Cardiac muscle cell (in vitro differentiated cells and primary cell): ENCODE data around the gene GAS7. TPM values are rescaled to one million over a fixed set of nuclear protein-coding genes. Genes with fewer than 3 reads are reported as not detected.

Source experiments
- DNase-seq, 2 donors: peaks; one replicate each; pipeline versions ENCODE4 v3.0.0 to v3.0.0-alpha.2; 2010 to 2017; ENCODE audit warnings: low read depth in 1 of 2, low spot score in 1 of 2
- H3K27ac ChIP-seq: fragments of 200-600 bp; sonication (generic); 2 replicates; pipeline ENCODE4 v1.5.1; 2016
- H3K27me3 ChIP-seq: fragments of 200-600 bp; sonication (generic); 2 replicates; pipeline ENCODE4 v1.6.0; 2016; ENCODE audit warnings: control low read depth
- H3K36me3 ChIP-seq: fragments of 200-600 bp; sonication (generic); 2 replicates; pipeline ENCODE4 v1.5.1; 2016; ENCODE audit warnings: control low read depth
- H3K4me1 ChIP-seq: fragments of 200-600 bp; sonication (generic); 2 replicates; pipeline ENCODE4 v1.8.1; 2017; ENCODE audit warnings: low read depth, mild to moderate bottlenecking, mixed run types
- H3K4me3 ChIP-seq: fragments of 200-600 bp; sonication (generic); 2 replicates; pipeline ENCODE4 v1.5.1; 2016; ENCODE audit warnings: mild to moderate bottlenecking
- H3K9me3 ChIP-seq: fragments of 200-600 bp; sonication (generic); 2 replicates; pipeline ENCODE4 v1.5.1; 2017; ENCODE audit warnings: low read depth, mild to moderate bottlenecking, control low read depth
- polyA plus RNA-seq: library from polyadenylated mRNA; unstranded; fragments of >200 nt; fragmentation: Nextera tagmentation; extraction: Ambion mirVana; gene quantifications from 2 replicates; pipeline ENCODE4 v1.2.1, GENCODE V29; 2016
- total RNA-seq: library from RNA; depleted of rRNA; stranded (reverse); fragments of >200 nt; gene quantifications from 2 replicates; pipeline ENCODE4 v1.2.3, GENCODE V29; 2016
- TF ChIP-seq, protein P1 (sequence below): IDR thresholded peaks from 2 replicates; pipeline ENCODE4 v1.5.1; 2012; ENCODE audit warnings: low read depth, mild to moderate bottlenecking, low read length

Gene GAS7
- total and polyA plus RNA-seq, 2 experiments from 2014 or later: 6.1 to 13.5 TPM

DNA sequence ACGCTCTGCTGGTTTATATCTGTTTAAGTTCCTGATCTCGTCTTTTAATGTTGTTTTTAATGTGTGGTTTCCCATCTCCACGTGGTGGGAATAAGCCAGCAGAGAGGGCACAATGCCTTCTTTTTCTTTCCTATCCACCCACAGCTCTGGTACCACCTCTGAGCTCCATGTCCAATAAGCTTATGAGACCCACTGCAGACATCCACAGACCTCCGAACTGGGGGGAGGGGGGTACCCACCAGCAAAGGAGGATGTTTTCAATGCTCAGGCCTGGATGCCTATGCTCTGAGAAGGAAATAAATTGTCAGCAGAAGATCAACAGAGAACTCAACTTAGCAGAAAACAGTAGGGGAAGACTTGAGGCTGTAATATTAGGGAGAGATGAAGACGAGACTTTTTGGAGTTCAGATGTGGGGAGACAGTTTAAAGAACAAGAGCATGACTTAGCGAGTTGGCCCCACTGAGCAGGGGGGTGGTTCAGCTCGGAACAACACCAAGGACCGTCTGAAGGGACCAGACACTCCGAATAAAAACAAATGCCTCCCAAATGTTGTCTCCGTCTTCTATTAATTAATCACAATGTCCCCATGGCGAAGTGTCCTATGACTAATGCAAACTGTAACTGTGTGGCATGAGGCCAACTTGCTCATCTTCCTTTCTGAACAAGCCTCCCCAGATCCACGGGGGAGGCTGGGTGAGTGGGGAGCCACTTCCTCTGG lies 62.7 kb downstream of the GAS7 start:
- no peaks in the 10 kb centered on the region for H3K4me1 ChIP-seq
- H3K27ac ChIP-seq: no peak overlapping the region
- no peaks in the 10 kb centered on the region for H3K9me3 ChIP-seq
- no peak overlapping the region for H3K4me3 ChIP-seq
- H3K36me3 ChIP-seq: no peaks in the 10 kb centered on the region
- peak in 1 of 2 donors; percentile 55 for DNase-seq
- TF ChIP-seq, protein P1, sequence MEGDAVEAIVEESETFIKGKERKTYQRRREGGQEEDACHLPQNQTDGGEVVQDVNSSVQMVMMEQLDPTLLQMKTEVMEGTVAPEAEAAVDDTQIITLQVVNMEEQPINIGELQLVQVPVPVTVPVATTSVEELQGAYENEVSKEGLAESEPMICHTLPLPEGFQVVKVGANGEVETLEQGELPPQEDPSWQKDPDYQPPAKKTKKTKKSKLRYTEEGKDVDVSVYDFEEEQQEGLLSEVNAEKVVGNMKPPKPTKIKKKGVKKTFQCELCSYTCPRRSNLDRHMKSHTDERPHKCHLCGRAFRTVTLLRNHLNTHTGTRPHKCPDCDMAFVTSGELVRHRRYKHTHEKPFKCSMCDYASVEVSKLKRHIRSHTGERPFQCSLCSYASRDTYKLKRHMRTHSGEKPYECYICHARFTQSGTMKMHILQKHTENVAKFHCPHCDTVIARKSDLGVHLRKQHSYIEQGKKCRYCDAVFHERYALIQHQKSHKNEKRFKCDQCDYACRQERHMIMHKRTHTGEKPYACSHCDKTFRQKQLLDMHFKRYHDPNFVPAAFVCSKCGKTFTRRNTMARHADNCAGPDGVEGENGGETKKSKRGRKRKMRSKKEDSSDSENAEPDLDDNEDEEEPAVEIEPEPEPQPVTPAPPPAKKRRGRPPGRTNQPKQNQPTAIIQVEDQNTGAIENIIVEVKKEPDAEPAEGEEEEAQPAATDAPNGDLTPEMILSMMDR: no peak
- no peaks in the 10 kb centered on the region for H3K27me3 ChIP-seq

DNA sequence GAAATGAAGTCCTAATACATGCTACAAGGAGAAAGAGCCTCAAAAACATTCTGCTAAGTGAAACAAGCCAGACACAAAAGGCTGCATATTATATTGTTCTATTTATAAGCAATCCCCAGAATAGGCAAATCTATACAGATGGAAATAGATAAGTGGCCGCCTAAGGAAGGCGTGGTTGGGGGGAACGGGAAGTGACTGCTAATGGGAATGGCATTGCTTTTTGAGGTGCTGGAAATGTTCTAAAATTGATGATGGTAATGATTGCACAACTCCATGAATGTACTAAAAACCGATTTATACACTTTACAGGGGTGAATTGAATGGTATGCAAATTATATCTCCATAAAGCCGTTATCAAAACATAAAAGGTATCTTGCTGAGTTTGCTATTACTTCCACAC lies 67.7 kb downstream of the GAS7 start:
- H3K27ac ChIP-seq: no peak overlapping the region

DNA sequence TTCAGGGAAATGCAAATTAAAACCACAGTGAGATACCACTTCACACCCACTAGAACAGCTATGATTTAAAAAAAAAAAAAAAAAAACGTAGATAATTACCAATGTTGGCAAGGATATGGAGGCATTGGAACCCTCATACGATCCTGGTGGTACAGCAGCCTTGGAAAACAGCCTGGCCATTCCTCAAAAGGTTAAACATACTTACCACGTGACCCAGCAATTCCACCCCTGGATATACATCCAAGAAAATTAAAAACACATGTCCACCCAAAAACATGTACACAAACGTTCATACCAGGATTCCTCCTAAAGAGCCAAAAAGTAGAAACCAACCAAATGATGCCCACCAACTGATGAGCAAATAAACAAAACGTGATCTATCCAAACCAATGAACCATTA lies 68.1 kb downstream of the GAS7 start:
- Histone ChIP-seq H3K36me3 (no peaks in the 10 kb centered on the region), H3K9me3 (no peaks in the 10 kb centered on the region), H3K4me3 (no peak overlapping the region), H3K27me3 (no peaks in the 10 kb centered on the region), H3K4me1 (no peaks in the 10 kb centered on the region), H3K27ac (no peak overlapping the region)
- TF ChIP-seq, protein P1: no peak
- peak in 1 of 2 donors; percentile 91 for DNase-seq

More for the DNA sequence above, 67.7 kb downstream of the GAS7 start:
- Histone ChIP-seq H3K4me1 (no peaks in the 10 kb centered on the region), H3K4me3 (no peak overlapping the region), H3K36me3 (no peaks in the 10 kb centered on the region), H3K9me3 (no peaks in the 10 kb centered on the region), H3K27me3 (no peaks in the 10 kb centered on the region)
- no peak for DNase-seq
- TF ChIP-seq, protein P1: no peak

DNA sequence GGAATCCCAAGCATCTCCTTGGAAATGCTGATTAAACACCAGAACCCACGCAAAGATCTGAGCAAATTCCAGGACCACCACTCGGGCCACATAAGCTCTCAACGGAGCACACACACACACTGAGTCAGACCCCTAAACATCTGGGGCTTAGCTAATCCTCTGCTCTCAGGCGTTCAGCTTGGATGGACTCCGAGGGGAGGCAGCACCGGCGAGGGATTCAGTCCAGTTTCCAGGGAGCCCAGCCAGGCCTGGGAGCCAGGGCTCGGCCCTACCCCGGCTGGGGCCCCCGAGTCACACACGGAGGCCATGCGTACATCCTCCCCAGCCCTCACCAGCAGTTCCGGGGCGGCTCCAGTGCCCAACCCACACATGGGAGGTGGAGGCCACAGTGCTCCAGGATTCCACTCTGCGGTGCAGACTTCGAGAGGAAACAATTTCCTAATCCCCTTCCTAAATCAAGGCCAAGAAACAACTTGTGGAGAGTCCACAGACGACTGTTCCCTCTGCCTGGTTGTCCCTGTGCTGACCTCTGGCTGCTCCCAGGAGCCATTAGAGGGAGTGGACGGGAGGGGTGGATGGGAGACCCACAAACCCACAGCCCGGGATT lies 70.5 kb downstream of the GAS7 start:
- peak in 1 of 2 donors; percentile 98 for DNase-seq
- no peaks in the 10 kb centered on the region for H3K27me3 ChIP-seq
- H3K36me3 ChIP-seq: no peaks in the 10 kb centered on the region
- H3K9me3 ChIP-seq: no peaks in the 10 kb centered on the region
- TF ChIP-seq, protein P1: peak; percentile 18
- no peak overlapping the region for H3K4me3 ChIP-seq
- H3K27ac ChIP-seq: no peak overlapping the region
- no peaks in the 10 kb centered on the region for H3K4me1 ChIP-seq

DNA sequence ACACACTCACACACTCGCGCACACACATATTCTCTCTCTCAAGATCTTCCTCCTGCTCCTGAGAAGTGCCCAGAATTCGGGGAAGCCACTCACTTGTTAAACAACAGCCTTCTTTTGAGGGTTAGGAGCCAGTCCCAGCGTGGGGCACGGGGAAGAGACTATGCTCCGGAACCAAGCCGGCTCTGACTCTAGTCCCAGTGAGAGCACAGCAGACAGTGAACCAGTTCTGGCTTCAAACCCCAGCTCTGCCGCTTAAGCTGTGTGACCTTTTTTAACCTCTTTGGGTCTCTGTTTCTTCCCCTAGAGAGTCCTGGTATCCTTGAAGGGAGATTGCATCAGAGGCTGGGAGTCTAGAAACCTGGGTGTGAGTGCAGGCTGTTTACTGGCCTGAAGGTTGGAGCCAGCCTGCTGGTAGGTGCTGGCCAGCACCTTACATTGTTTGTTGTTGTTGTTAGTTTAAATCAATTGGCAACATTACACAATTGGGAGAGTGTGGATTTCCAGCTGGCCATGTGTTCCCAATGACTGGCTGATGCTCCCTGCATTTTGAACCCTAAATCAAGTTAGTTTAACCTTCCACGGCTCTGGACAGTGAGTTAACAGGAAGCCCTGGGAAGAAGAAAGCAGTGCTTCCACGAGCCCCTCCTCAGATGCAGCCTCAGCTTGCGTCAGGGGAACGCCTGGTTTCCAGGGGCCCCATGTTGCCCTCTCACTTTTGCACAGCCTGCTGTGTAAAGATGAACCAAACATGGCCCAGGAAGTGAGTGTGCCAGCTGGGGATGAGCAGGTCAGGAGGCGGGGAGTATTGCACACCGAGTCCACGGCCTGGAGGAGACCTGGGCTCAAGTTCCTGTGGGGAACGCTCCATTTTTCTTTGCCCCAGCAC lies 71.5 kb downstream of the GAS7 start:
- TF ChIP-seq, protein P1: no peak
- no peak overlapping the region for H3K27ac ChIP-seq
- DNase-seq: peak in 1 of 2 donors; percentile 73
- H3K36me3 ChIP-seq: no peaks in the 10 kb centered on the region
- no peaks in the 10 kb centered on the region for H3K4me1 ChIP-seq
- H3K4me3 ChIP-seq: no peak overlapping the region
- H3K9me3 ChIP-seq: no peaks in the 10 kb centered on the region
- H3K27me3 ChIP-seq: no peaks in the 10 kb centered on the region
